Measurements from ENCODE around the gene PLEKHA3. TPM values are rescaled to one million over a fixed set of nuclear protein-coding genes. Genes with fewer than 3 reads are reported as not detected.

PLEKHA3 gene
- total RNA-seq, 1 donor from 2014 or later: 26.2 TPM

GRCh38 chr2:178542569-178542968, 62.3 kb downstream of the PLEKHA3 start:
- Histone ChIP-seq H3K4me3 (no peak overlapping the region), H3F3A (ENCODE audit: low read depth) (no peaks in the 10 kb centered on the region), H2AFZ (replicated peaks) (no peak overlapping the region), H3K4me2 (no peak overlapping the region), H3K36me3 (no peaks in the 10 kb centered on the region), H3K27ac (no peak overlapping the region), H3K9ac (no peak overlapping the region), H4K20me1 (ENCODE audit: low read depth) (peaks cover 8% of the 10 kb centered on the region), H3K4me1 (no peaks in the 10 kb centered on the region), H3K27me3 (no peaks in the 10 kb centered on the region), H3K9me3 (ENCODE audit: low read depth) (no peaks in the 10 kb centered on the region), H3K79me2 (ENCODE audit: low read depth) (no peaks in the 10 kb centered on the region)
- no peak for TF ChIP-seq CTCF (IDR thresholded peaks at IDR 0.05)
- no peak for TF ChIP-seq EZH2phosphoT487 (IDR thresholded peaks at IDR 0.05)
- no peak for TF ChIP-seq EZH2 (IDR thresholded peaks at IDR 0.05)
- Mint-ChIP-seq H3K9me3 (no peaks in the 10 kb centered on the region), H3K27me3 (ENCODE audit: insufficient read depth, low read depth) (no peaks in the 10 kb centered on the region), H3K27ac (no peak overlapping the region), H3K4me3 (no peak overlapping the region), H3K4me1 (no peaks in the 10 kb centered on the region), H3K36me3 (peaks cover 55% of the 10 kb centered on the region)
- DNase-seq (ENCODE audit: low spot score): no peak

- Histone ChIP-seq H3K27me3 (no peaks in the 10 kb centered on the region), H4K20me1 (ENCODE audit: low read depth) (no peaks in the 10 kb centered on the region), H3K4me3 (no peak overlapping the region), H3K4me1 (no peaks in the 10 kb centered on the region), H2AFZ (replicated peaks) (no peak overlapping the region), H3K79me2 (ENCODE audit: low read depth) (no peaks in the 10 kb centered on the region), H3K36me3 (no peaks in the 10 kb centered on the region), H3K4me2 (no peak overlapping the region), H3K9me3 (ENCODE audit: low read depth) (no peaks in the 10 kb centered on the region), H3F3A (ENCODE audit: low read depth) (no peaks in the 10 kb centered on the region), H3K27ac (no peak overlapping the region), H3K9ac (no peak overlapping the region)
- Mint-ChIP-seq H3K36me3 (peaks cover 45% of the 10 kb centered on the region), H3K27me3 (ENCODE audit: insufficient read depth, low read depth) (peaks cover 4% of the 10 kb centered on the region), H3K9me3 (no peaks in the 10 kb centered on the region), H3K27ac (no peak overlapping the region), H3K4me1 (no peaks in the 10 kb centered on the region), H3K4me3 (no peak overlapping the region)
- no peak for TF ChIP-seq EZH2phosphoT487 (IDR thresholded peaks at IDR 0.05)
- TF ChIP-seq CTCF (IDR thresholded peaks at IDR 0.05): no peak
- no peak for TF ChIP-seq EZH2 (IDR thresholded peaks at IDR 0.05)
- no peak for DNase-seq (ENCODE audit: low spot score)
Observed at GRCh38 chr2:178550352-178550751, 70.1 kb downstream of the PLEKHA3 start.

GRCh38 chr2:178553047-178553446, 72.8 kb downstream of the PLEKHA3 start:
- DNase-seq (ENCODE audit: low spot score): no peak
- peaks cover 26% of the 10 kb centered on the region for H3K36me3 Mint-ChIP-seq
- no peak overlapping the region for H3K27ac Mint-ChIP-seq
- no peak overlapping the region for H3K4me3 ChIP-seq
- no peak overlapping the region for H3K9ac ChIP-seq
- H3K9me3 ChIP-seq (ENCODE audit: low read depth): no peaks in the 10 kb centered on the region
- H3K4me3 Mint-ChIP-seq: no peak overlapping the region
- H3K27me3 Mint-ChIP-seq (ENCODE audit: insufficient read depth, low read depth): peaks cover 4% of the 10 kb centered on the region
- H3K36me3 ChIP-seq: no peaks in the 10 kb centered on the region
- H3K79me2 ChIP-seq (ENCODE audit: low read depth): no peaks in the 10 kb centered on the region
- H4K20me1 ChIP-seq (ENCODE audit: low read depth): no peaks in the 10 kb centered on the region
- no peaks in the 10 kb centered on the region for H3K4me1 ChIP-seq
- no peaks in the 10 kb centered on the region for H3F3A ChIP-seq (ENCODE audit: low read depth)
- no peak for TF ChIP-seq EZH2 (IDR thresholded peaks at IDR 0.05)
- no peak for TF ChIP-seq EZH2phosphoT487 (IDR thresholded peaks at IDR 0.05)
- TF ChIP-seq CTCF (IDR thresholded peaks at IDR 0.05): no peak
- H3K4me1 Mint-ChIP-seq: no peaks in the 10 kb centered on the region
- H3K4me2 ChIP-seq: no peak overlapping the region
- no peak overlapping the region for H3K27ac ChIP-seq
- H3K27me3 ChIP-seq: no peaks in the 10 kb centered on the region
- H3K9me3 Mint-ChIP-seq: no peaks in the 10 kb centered on the region
- H2AFZ ChIP-seq (replicated peaks): no peak overlapping the region

Other genes starting within 250 kb of the PLEKHA3 start
- gene PRKRA, start 29.3 kb upstream of the PLEKHA3 start, total RNA-seq (ENCODE audit: low replicate concordance): 120 and 135 TPM in 2 replicates
- gene PJVK, start 29.1 kb upstream of the PLEKHA3 start, total RNA-seq (ENCODE audit: low replicate concordance): 3.0 and 4.4 TPM in 2 replicates
- 28.1 and 47.0 TPM in 2 replicates for gene FKBP7, start 1.9 kb upstream of the PLEKHA3 start, total RNA-seq (ENCODE audit: low replicate concordance)

Data from neural progenitor cell (in vitro differentiated cells).